Activated T-cell treated with anti-CD3 and anti-CD28 coated beads, Interleukin-2, amount 50 U/mL, for 1 hour (primary cell): ENCODE measurements around the gene PTPRD.

Source experiments
- DNase-seq: peaks from one replicate; pipeline ENCODE4 v3.0.0-alpha.2; 2020

The PTPRD gene

GRCh38 chr9:8845808-8846207 lies 1767.0 kb downstream of the PTPRD start:
- no peak for DNase-seq

GRCh38 chr9:8845376-8845775 lies 1767.4 kb downstream of the PTPRD start:
- no peak for DNase-seq

- no peak for DNase-seq
Observed at GRCh38 chr9:8844549-8844948, 1768.3 kb downstream of the PTPRD start.

GRCh38 chr9:8842402-8843193 lies 1770.2 kb downstream of the PTPRD start:
- DNase-seq, result no peak

GRCh38 chr9:8838136-8838535 lies 1774.7 kb downstream of the PTPRD start:
- no peak for DNase-seq

GRCh38 chr9:8835291-8835690 lies 1777.5 kb downstream of the PTPRD start:
- no peak for DNase-seq

GRCh38 chr9:8832955-8833354 lies 1779.8 kb downstream of the PTPRD start:
- no peak for DNase-seq

- no peak for DNase-seq
Observed at GRCh38 chr9:8832386-8832785, 1780.4 kb downstream of the PTPRD start.

GRCh38 chr9:8831568-8831967 lies 1781.2 kb downstream of the PTPRD start:
- DNase-seq, result no peak

GRCh38 chr9:8826281-8826680 lies 1786.5 kb downstream of the PTPRD start:
- DNase-seq, result no peak

GRCh38 chr9:8825585-8826147 lies 1787.1 kb downstream of the PTPRD start:
- no peak for DNase-seq

GRCh38 chr9:8823131-8823895 lies 1789.5 kb downstream of the PTPRD start:
- no peak for DNase-seq

GRCh38 chr9:8822667-8823025 lies 1790.2 kb downstream of the PTPRD start:
- no peak for DNase-seq

GRCh38 chr9:8821910-8822666 lies 1790.7 kb downstream of the PTPRD start:
- no peak for DNase-seq

- no peak for DNase-seq
Observed at GRCh38 chr9:8817335-8817734, 1795.5 kb downstream of the PTPRD start.

GRCh38 chr9:8816361-8816760 lies 1796.4 kb downstream of the PTPRD start:
- DNase-seq, result no peak

- no peak for DNase-seq
Observed at GRCh38 chr9:8815931-8816330, 1796.9 kb downstream of the PTPRD start.

GRCh38 chr9:8815219-8815618 lies 1797.6 kb downstream of the PTPRD start:
- no peak for DNase-seq

- no peak for DNase-seq
Observed at GRCh38 chr9:8812888-8813287, 1799.9 kb downstream of the PTPRD start.

- DNase-seq, result no peak
Observed at GRCh38 chr9:8809741-8810140, 1803.1 kb downstream of the PTPRD start.

- no peak for DNase-seq
Observed at GRCh38 chr9:8806150-8806549, 1806.7 kb downstream of the PTPRD start.

- DNase-seq, result no peak
Observed at GRCh38 chr9:8804613-8805012, 1808.2 kb downstream of the PTPRD start.

GRCh38 chr9:8802242-8802641 lies 1810.6 kb downstream of the PTPRD start:
- DNase-seq, result no peak
